Midbrain (tissue), 1 donor: ENCODE results near the gene SLC25A39.
"Not testable (repeated sequence)": the region's sequence is repeated elsewhere in the genome, so short reads cannot be mapped to it uniquely, and the experiment has no call there.

Source experiments
- DNase-seq: peaks from one replicate; lab custom pipeline; 2025; lab: John Stamatoyannopoulos, UW

The SLC25A39 gene

DNA sequence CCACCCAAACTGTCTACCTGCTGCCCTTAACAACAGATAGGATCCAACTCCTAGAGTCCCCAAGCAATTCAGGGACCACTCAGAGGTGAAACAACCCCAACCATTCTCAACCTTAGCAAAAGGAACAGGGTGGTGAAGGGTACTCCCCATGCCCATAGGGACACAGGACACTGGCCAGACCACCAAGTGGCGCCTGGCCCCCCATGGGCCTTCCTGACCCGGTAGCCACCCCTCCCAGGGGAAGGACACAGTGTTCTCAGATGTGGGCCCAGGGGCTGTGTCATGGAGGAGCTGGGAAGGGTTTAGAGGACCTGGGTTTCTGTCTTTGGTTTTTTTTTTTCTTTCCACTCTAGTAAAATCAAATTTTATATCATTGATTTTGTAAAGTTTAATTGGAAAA lies 9.7 kb upstream of the SLC25A39 start:
- DNase-seq: no peak

DNA sequence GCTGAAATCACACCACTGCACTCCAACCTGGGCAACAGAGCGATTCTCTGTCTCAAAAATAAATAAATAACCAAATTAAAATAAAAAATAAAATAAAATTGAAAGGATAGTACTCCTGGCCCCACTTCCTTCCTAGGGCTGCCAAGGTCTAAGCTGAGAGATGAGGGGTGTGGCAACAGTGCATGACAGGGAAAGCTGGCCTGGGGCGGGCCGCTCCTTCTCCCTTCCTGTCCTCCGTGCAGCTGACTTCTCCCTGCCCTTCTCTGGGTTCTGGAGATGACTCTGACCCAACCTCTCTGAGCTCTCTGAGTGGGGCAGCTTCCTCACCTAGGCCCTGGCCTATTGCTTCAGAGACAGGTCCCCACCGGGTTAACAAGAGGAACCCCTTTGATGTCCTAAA lies 8.7 kb upstream of the SLC25A39 start:
- DNase-seq: no peak

DNA sequence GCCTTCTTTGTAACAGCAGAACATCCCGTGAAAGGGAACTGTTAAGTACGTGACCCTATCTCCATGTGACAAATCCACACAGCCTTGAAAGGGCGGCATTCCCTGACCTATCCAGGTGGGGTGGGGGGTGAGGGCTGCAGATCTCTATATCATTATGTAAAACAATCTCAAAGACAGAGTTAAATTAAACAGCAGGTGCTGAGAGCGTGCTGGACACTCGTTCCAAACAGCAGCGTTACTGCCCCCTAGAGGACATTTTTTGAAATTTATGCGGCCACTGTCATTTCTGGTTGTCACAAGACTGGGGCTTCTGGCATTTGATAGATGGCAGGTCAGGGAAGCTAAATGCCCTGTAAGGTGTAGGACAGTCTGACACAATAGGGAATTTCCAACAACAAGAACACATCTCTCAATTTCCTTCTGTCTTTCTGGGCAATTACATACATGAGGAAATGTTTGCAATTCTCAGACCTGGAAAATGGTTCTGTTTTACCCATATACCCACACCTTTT lies 6.7 kb upstream of the SLC25A39 start:
- peak; percentile 86 for DNase-seq

DNA sequence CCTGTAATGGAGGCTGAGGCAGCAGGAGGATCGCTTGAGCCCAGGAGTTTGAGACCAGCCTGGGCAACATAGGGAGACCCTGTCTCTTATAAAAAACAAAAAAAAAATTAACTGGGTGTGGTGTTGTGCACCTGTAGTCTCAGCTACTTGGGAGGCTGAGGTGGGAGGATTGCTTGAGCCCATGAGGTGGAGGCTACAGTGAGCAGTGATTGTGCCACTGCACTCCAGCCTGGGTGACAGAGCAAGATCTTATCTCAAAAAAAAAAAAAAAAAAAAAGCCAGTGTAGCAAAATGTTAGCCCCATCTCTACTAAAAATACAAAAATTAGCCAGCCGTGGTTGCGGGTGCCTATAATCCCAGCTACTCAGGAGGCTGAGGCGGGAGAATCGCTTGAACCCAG lies 5.6 kb upstream of the SLC25A39 start:
- DNase-seq: not testable (repeated sequence)

DNA sequence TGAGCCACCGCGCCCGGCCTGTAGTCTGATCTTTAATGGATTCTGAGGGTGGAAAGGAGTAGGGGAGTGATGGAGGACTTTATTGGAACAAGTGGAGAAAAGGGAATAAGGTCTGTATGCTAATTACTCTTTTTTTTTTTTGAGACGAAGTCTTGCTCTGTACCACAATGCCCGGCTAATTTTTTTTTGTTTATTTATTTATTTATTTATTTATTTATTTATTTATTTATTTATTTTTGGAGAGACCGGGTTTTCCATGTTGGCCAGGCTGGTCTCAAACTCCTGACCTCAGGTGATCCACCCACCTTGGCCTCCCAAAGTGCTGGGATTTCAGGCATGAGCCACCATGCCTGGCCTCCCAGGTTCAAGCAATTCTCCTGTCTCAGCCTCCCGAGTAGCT lies 4.9 kb upstream of the SLC25A39 start:
- DNase-seq: not testable (repeated sequence)

DNA sequence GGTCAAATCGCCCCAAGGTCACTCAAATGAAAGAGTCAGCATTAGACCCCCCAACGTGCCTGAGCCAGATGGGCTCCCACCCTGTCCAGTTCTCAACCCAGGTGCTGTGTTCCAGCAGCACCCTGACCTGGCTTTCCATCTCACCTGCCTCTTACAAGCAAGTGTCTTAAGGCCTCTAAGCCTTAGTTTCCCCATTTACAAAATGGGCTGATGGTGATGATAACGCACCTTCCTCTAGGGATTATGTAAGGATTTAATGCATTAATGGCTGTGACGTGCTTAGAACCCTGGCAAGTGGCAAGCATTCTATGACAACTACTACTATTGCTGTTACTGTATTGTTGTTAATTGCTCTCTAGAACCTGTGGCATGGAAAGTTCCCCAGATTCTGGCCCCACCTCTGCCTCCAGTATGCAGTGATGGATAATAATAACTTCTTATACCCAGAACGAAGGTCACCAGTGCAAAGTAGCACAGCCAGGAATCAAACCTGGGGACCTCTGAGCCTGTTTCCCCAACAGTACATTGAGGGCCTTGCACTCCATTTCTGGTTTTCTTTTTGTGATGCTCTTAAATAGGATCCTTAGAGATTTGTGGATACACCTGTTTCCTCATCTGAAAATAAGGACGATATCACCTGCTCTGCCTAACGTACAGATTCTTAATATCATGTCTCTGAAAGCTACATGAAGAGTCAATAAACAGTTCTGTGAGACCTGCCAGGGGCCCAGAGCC lies 3.3 kb upstream of the SLC25A39 start:
- no peak for DNase-seq

DNA sequence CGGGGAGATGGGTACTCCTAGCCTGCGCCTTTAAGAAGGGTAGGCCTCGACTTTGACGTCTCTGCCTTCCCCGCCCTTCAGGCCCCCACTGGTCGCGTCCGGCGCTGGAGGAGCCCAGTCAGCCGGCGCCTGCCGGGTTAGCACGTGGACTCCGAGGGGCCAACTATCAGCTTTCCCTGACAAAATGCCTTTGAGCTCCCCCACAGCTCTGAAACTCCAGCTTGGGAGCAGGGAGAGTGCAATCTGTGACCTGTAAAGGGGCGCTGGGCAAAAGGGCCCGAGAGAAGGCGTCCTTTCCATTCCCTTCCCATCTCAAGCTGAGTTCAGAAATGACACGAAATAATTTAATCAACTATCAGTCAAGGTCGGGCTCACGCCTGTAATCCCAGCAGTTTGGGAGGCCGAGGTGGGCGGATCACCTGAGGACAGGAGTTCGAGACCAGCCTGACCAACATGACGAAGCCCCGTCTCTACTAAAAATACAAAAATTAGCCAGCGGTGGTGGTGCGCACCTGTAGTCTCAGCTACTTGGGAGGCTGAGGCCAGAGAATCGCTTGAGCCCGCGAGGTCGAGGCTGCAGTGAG lies 2.3 kb upstream of the SLC25A39 start:
- peak; percentile 97 for DNase-seq

DNA sequence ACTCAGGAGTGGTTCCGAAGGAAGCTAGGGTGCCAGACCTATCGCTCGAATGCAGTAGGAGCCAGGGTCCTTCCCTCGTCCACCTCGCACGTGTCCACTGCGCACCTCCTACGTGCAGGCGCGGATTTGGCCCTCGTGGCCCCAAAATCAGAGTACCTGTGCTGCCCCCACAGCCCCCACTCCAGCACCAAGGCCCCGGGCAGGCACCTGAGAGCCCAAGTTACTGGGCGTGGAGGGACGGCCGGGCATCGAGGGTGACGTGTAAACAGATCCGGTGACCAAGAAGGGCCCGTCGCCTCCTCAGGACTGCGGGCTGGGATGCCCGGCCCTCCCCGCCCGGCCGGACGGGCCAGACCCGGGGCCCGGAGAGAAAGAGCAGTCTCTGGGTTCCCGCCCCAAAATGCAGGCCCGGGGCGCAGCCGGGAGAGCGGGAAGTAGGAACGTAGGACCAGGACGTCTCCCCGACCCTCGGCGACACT lies 492 bp downstream of the SLC25A39 start:
- DNase-seq: no peak

DNA sequence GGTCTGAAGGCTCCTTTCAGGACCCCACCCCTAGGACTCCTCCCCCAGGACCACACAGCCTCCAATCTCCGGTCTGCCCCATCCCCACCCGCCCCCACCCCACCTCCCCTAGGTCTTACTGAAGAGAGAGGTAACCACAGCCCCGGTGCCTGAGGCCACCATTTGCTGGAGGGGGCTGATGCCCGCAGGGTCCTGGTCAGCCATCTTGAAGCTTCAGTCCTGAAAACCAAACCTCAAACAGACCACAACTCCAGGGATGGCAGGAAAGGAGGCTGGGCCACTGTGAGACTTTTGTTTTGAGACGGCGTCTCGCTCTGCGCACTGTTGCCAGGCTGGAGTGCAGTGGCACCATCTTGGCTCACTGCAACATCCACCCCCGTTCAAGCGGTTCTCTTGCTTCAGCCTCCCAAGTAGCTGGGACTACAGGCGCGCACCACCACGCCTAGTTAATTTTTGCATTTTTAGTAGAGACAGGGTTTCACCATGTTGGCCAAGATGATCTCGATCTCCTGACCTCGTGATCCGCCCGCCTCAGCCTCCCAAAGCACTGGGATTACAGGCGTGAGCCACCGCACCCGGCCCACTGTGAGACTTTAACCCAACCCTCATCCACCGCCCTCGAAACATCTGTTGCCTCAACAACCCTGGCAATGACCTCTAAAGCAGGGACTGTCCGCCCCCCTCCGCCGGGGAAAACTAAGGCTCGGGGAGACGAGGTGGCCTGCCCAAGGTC lies 1.1 kb downstream of the SLC25A39 start:
- DNase-seq: no peak

DNA sequence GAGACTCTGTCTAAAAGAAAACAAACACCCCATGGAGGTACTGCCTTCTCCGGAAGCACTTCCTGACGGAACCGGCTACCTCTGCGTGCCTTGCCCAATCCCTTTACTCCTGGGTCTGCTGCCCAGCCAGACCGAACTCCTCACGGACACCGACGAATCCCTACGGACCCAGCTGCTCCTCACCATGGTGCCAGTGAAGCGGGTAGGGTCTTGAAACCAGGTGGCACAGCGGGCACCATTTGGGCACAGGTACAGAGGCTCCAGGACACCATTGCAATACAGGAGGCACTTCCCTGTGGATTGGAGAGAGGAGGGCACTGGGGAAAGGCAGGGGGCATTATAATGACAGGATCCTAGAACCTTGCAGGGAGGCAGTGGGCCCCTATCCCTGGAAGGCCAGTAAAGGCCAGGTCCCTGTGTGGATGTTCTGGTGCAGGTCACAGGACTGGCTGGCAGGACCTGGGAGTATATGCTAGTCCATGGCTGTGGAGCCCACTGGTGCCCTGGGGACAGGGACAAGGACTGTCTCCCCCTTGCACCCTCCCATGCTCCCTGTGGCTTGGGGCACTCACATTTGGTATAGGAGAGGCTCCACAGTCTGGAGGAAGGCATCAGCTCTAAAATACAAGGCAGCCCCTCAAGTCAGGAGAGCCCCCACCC lies 2.3 kb downstream of the SLC25A39 start:
- no peak for DNase-seq

DNA sequence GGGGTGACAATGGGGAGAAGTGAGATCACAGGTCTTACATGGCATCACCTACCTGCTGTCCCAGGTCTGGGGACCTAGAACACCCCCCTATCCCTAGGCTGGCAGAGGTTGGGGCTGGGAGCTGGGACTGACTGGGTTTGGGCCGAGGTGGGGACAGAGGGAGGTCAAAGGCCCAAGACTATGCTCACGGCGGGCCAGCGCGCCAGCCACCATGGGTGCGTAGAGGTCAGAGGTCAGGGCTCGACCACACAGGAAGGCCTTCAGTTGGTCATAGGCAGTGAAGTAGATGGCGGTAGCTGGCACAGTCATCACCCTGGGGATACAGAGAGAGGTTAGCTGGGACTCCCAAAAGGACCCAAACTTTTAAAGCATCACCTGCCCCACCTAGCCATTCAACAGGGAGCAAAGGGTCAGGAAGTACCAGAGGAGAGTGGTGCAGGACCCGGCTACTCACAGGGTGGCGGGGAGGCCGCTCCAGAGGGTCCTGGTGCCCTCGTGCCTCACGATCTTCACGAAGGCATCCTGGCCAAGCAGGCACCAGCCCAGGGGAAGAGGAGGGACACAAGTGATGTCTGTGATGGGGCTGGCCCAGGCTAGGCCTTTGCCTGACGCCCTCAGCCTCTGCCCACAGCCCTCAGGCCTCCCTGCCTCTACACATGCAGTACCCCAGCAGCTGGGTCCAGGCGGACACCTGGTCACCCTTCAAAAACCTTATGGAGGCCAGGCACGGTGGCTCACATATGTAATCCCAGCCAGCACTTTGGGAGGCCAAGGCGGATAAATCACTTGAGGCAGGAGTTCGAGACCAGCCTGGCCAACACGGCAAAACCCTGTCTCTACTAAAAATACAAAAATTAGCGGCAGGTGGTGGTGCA lies 3.1 kb downstream of the SLC25A39 start:
- no peak for DNase-seq

DNA sequence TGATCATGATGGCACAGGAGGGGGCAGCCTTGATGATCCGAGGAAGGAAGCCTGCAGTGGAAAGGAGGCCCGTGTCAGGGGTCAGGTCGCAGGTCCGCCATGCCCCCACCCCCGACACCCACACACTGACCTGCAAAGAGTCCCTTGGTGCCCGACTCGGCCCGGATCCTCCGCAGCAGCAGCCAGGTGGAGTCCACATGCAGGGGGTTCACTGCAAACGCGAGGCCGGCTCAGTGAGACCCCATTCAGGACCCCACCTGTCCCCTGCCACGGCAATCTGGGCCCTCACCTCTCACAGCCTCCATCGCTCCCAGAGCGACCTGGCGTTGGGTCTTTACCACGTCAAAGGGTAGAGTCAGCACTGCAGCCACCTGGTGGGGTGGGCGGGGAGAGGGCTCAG lies 4.6 kb downstream of the SLC25A39 start:
- DNase-seq: no peak

DNA sequence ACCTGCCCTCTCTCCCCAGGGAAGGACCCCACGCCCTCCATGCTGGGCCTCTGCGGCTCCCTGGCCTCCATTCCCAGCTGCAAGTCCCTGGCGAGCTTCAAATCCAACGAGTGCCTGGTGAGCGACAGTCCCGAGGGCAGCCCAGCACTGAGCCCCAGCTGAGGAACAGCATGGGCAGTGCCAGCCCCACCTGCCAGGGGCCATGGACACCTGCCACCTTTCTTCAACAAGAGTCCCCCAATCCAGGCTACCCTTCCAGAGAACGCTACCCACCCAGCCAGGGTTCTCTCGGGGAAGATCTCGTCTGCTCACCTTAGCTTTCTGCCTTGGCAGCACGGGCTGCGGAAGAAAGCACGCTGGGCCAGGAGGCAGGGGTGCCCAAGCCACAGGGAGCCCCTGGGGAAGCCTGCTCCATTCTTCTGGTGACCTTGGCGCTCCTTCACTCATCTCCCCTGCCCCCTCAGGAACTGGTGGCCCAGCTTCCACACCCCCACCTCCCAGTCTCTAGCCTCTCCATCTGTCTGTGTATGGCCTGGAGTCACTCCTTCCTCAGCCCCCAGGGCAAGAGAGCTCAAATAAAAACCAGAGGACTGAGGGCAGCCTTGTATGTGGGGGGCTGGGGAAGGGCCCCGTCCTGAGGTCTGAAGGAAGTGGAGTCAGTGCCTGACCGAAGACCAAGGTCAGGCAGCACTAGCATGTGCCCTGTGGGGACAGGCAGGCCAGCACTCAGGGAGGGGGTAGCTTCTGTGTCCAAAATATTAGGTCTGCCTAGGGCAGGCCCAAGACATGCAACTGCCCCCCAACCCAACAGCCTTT lies 6.3 kb downstream of the SLC25A39 start:
- DNase-seq: no peak

DNA sequence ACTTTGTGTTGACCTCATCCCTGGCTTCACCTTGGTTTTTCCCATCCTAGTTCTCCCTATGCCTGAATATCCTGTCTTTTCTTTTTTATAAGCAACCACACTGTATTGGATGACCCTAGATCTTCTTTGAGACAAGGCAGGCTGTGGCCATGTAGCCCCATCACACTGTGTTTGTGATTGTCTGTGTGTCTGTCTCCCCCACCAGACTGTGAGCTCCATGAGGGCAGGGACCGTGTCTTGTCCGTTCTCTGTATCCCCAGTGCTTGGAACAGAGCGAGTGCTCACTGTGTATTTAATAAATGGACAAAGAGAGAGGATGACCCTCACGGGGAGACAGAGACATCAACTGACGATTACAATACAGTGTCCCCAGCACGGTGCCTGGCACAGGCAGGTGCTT lies 7.1 kb downstream of the SLC25A39 start:
- no peak for DNase-seq

DNA sequence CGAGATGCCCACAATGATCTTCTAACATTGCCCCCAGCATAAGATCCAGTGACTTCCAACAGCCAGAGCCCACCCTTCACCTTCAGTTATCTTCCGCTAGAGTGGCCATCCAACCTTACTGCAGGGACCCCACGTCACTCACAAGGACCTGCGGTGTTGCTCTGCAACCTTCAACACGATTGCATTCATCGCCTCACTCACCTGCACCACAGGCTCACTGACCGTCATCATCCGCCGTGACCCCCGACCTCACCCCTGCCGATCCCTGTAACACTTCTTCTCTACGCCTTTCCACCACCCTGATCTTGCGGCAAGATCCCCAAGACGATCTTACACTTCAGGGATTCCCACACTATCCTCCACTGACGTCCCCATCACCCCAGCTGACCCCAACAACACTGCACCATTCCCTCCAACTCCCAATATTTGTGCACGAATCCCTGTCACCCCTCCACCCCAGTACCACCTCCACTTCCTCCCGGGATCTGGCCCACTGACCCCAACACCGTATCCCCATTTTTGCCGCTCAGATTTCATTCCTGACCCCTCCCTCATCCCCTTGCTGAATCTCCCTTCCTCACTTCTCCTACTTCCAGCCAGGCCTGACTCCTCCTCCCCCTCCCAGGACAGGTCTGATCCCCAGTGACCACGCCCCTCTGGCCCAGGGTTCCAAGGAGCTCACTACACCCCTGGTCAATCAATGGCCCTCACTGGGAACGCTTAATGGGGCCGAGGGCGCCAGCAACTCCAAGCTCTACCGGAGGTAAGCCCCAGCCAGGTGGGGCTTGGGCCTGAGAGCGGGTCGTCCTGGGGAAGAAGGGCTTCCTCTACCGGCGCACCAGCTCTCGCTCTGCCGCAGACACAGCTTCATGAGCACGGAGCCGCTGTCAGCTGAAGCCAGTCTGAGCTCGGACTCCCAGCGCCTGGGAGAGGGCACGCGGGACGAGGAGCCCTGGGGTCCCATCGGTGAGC lies 8.6 kb downstream of the SLC25A39 start:
- no peak for DNase-seq

DNA sequence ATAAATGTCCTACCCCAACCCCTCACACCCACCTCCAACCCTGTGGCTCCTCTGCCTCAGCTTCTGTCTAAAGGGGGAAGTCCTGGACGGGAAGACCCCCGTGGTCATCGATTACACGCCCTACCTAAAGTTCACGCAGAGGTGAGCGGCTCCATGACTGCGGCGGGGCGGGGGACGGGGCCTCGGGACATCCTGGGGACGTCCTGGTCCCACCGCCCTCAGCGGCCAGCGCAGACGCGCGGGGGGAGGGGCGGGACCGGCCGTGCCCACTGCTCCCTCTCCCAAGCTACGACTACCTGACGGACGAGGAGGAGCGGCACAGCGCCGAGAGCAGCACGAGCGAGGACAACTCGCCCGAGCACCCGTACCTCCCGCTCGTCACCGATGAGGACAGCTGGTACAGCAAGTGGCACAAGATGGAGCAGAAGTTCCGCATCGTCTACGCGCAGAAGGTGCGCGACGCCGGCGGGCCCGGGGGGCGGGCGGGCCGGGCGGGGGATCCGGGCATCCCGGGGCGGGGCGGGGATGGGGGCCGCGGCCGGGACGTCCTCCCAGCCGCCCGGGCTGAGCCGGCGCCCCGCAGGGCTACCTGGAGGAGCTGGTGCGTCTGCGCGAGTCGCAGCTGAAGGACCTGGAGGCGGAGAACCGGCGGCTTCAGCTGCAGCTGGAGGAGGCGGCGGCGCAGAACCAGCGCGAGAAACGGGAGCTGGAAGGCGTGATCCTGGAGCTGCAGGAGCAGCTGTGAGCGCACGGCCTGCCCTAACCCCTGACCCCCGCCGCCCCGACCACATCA lies 9.6 kb downstream of the SLC25A39 start:
- DNase-seq: no peak

DNA sequence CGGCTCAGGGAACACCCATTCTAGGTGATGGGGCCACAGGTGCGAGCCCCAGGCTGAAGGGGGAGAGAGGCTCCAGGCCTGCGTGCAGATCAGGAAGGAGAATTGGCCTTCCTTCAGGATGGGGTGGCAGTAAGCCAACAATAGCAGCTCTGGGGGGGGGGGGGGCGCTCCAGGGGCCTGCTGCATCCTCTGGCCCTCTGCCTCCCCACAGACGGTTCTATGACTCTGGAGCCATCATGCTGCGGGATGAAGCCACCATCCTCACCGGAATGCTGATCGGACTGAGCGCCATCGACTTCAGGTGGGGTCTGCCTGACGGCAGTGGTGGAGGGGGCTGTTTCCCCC lies 10.1 kb downstream of the SLC25A39 start:
- DNase-seq: no peak

DNA sequence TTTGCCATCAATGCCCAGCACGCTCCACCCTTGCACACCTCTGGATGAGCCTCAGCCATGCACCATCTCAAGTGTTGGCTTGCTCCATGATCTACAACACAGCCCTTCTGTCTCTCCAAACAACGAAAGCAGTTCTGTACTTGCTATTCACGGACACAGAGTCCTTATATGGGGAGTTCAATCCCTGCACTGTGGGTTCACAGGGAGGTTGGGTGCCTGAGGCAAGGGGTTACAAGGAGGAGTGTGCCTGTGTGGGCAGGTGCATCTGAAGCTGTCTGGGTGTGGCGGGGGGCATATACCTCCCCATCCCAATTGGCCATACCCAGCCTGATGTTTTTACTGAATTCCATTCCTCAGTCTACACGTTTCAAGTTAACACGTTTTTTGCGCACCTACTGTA lies 10.6 kb downstream of the SLC25A39 start:
- no peak for DNase-seq
